Measurements from ENCODE around the gene NLRX1. TPM values are rescaled to one million over a fixed set of nuclear protein-coding genes. Genes with fewer than 3 reads are reported as not detected.

Gene NLRX1
- total RNA-seq, 3 donors from 2014 or later (not counting 1 experiment from before 2014, with no cell fraction given) = 12.4 to 16.4 (median 13.8) TPM

DNA sequence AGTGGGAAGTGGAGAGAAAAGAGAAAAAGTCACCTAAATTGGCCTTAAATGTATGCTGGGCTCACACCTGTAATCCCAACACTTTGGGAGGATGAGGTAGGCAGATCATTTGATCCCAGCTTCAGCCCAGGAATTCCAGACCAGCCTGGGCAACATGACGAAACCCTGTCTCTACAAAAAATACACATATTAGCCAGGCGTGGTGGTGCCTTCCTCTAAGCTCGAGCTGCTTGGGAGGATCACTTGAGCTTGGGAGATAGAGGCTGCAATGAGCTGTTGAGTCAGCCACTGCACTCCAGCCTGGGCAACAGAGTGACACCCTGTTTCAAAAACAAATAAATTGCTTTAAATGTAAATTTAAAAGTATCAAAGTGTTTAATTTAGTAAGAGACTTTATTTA, 41.5 kb downstream of the NLRX1 start:
- DNase-seq (no peak), ATAC-seq (no peak)
- Histone ChIP-seq H3K4me1 (ENCODE audit: control insufficient read depth, insufficient read depth, low read length) (peaks cover 12% of the 10 kb centered on the region), H3K27me3 (ENCODE audit: control insufficient read depth, insufficient read depth, low read length) (no peaks in the 10 kb centered on the region), H3K4me3 (ENCODE audit: low read length) (no peak overlapping the region), H3K9me3 (ENCODE audit: control insufficient read depth, insufficient read depth, low read length) (no peaks in the 10 kb centered on the region), H3K36me3 (ENCODE audit: control insufficient read depth, insufficient read depth, low read length) (no peaks in the 10 kb centered on the region), H3K27ac (ENCODE audit: low read length) (no peak overlapping the region)
- Mint-ChIP-seq H3K36me3 (no peaks in the 10 kb centered on the region), H3K27me3 (ENCODE audit: low read depth in 2 of 2) (no peaks in the 10 kb centered on the region), H3K4me3 (no peak overlapping the region), H3K9me3 (no peaks in the 10 kb centered on the region), H3K27ac (no peak overlapping the region), H3K4me1 (peaks cover 18 to 26% of the 10 kb centered on the region in 2 donors)
- TF ChIP-seq, protein P1, sequence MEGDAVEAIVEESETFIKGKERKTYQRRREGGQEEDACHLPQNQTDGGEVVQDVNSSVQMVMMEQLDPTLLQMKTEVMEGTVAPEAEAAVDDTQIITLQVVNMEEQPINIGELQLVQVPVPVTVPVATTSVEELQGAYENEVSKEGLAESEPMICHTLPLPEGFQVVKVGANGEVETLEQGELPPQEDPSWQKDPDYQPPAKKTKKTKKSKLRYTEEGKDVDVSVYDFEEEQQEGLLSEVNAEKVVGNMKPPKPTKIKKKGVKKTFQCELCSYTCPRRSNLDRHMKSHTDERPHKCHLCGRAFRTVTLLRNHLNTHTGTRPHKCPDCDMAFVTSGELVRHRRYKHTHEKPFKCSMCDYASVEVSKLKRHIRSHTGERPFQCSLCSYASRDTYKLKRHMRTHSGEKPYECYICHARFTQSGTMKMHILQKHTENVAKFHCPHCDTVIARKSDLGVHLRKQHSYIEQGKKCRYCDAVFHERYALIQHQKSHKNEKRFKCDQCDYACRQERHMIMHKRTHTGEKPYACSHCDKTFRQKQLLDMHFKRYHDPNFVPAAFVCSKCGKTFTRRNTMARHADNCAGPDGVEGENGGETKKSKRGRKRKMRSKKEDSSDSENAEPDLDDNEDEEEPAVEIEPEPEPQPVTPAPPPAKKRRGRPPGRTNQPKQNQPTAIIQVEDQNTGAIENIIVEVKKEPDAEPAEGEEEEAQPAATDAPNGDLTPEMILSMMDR (IDR thresholded peaks at IDR 0.05) = no peak
- 87% methylated on average over 3 of the region's 3 CpGs for WGBS (ENCODE audit: insufficient coverage)
- intact Hi-C loops (cut with micrococcal nuclease) = no loop called here

DNA sequence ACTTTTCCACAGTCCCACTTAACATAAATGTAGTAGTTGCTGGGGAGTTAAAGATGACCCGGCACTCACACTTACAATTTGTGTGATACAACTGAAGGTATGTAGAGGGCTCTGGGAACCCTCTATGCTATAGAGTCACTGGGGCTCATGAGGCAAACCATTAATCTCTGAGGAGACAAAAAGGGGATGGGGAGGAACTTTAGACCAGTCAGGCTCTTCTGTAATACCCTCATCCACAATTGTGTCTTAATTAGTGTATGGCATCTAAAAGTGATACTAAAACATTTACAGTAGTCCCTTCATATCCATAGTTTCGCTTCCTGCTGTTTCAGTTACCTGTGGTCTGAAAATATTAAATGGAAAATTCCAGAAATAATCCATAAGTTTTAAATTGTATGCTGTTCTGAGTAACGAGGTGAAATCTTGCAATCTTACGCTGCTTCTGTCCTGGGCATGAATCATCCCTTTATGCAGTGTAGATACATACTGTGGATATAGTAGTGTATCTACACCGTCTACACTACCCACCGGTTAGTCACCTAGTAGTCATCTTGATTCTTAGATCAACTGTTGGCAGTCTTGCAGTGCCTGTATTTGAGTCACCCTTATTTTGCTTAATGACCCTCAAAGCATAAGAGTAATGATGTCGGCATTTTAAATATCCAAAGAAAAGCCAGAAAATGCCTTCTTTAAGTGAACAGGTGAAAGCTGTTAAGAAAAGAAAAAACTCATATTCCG, 49.8 kb downstream of the NLRX1 start:
- H3K36me3 ChIP-seq (ENCODE audit: control insufficient read depth, insufficient read depth, low read length) = no peaks in the 10 kb centered on the region
- no peak for DNase-seq
- no peaks in the 10 kb centered on the region for H3K27me3 ChIP-seq (ENCODE audit: control insufficient read depth, insufficient read depth, low read length)
- Mint-ChIP-seq H3K36me3 (no peaks in the 10 kb centered on the region), H3K27me3 (ENCODE audit: low read depth in 2 of 2) (no peaks in the 10 kb centered on the region), H3K4me3 (no peak overlapping the region), H3K4me1 (peaks cover 19 to 20% of the 10 kb centered on the region in 2 donors), H3K27ac (peak overlapping the region in 1 of 2 donors; percentile 17), H3K9me3 (no peaks in the 10 kb centered on the region)
- H3K4me1 ChIP-seq (ENCODE audit: control insufficient read depth, insufficient read depth, low read length) = peaks cover 4% of the 10 kb centered on the region
- TF ChIP-seq, protein P1 (IDR thresholded peaks at IDR 0.05) = no peak
- intact Hi-C loops (cut with micrococcal nuclease) = no loop called here
- no peak overlapping the region for H3K27ac ChIP-seq (ENCODE audit: low read length)
- 78% methylated on average over 6 of the region's 8 CpGs for WGBS (ENCODE audit: insufficient coverage)
- ATAC-seq = no peak
- H3K4me3 ChIP-seq (ENCODE audit: low read length) = no peak overlapping the region
- H3K9me3 ChIP-seq (ENCODE audit: control insufficient read depth, insufficient read depth, low read length) = no peaks in the 10 kb centered on the region

DNA sequence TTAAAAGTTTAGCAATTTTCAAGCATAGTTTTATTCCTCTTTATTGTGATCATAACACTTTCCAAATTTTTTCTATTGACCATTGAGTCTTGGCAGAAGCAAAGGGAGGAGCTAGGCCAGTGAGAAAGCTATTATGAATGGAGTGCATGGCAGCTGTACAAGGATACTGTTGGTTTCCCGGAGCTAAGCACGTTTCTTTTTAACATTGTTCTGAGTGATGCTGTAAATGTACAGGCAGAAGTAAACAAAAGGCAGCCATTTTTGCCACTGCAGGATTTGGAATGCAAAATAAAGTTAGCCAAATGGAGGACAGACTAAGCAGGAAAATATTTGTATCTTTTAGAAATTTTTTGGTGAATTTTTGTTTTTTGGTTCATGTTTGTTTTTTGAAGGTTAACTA, 53.8 kb downstream of the NLRX1 start:
- peaks cover 31 to 32% of the 10 kb centered on the region in 2 donors for H3K4me1 Mint-ChIP-seq
- Histone ChIP-seq H3K27ac (ENCODE audit: low read length) (no peak overlapping the region), H3K4me3 (ENCODE audit: low read length) (no peak overlapping the region), H3K4me1 (ENCODE audit: control insufficient read depth, insufficient read depth, low read length) (peaks cover 4% of the 10 kb centered on the region), H3K27me3 (ENCODE audit: control insufficient read depth, insufficient read depth, low read length) (no peaks in the 10 kb centered on the region), H3K9me3 (ENCODE audit: control insufficient read depth, insufficient read depth, low read length) (no peaks in the 10 kb centered on the region), H3K36me3 (ENCODE audit: control insufficient read depth, insufficient read depth, low read length) (no peaks in the 10 kb centered on the region)
- WGBS (ENCODE audit: insufficient coverage) = 64% methylated on average over 2 of the region's 2 CpGs
- no peaks in the 10 kb centered on the region for H3K27me3 Mint-ChIP-seq (ENCODE audit: low read depth in 2 of 2)
- intact Hi-C loops (cut with micrococcal nuclease) = no loop called here
- H3K4me3 Mint-ChIP-seq = no peak overlapping the region
- peak overlapping the region; percentile 10 to 45 for H3K27ac Mint-ChIP-seq
- no peak for ATAC-seq
- no peak for DNase-seq
- TF ChIP-seq, protein P1 (IDR thresholded peaks at IDR 0.05) = no peak
- no peaks in the 10 kb centered on the region for H3K36me3 Mint-ChIP-seq
- no peaks in the 10 kb centered on the region for H3K9me3 Mint-ChIP-seq

DNA sequence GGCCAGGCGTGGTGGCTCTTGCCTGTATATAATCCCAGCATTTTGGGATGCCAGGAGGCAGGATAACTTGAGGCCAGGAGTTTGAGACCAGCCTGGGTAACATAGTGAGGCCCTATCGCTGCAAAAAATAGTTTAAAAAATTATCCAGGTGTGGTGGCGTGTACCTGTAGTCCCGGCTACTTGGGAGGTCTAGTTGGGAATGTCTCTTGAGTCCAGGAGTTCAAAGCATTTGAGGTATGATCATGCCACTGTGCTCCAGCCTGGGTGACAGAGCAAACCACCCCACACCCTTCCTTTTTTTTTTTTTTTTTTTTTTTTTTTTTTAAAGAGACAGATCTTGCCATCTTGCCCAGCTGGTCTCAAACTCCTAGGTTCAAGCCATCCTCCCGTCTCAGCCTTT, 54.4 kb downstream of the NLRX1 start:
- no peak overlapping the region for H3K4me3 ChIP-seq (ENCODE audit: low read length)
- H3K27ac ChIP-seq (ENCODE audit: low read length) = no peak overlapping the region
- DNase-seq (no peak), ATAC-seq (no peak)
- 100% methylated on average over 5 of the region's 5 CpGs for WGBS (ENCODE audit: insufficient coverage)
- no peaks in the 10 kb centered on the region for H3K36me3 Mint-ChIP-seq
- no peaks in the 10 kb centered on the region for H3K9me3 Mint-ChIP-seq
- H3K4me3 Mint-ChIP-seq = no peak overlapping the region
- peaks cover 4% of the 10 kb centered on the region for H3K4me1 ChIP-seq (ENCODE audit: control insufficient read depth, insufficient read depth, low read length)
- intact Hi-C loops (cut with micrococcal nuclease) = no loop called here
- H3K4me1 Mint-ChIP-seq = peaks cover 30 to 33% of the 10 kb centered on the region in 2 donors
- peak overlapping the region in 1 of 2 donors; percentile 45 for H3K27ac Mint-ChIP-seq
- TF ChIP-seq, protein P1 (IDR thresholded peaks at IDR 0.05) = no peak
- no peaks in the 10 kb centered on the region for H3K9me3 ChIP-seq (ENCODE audit: control insufficient read depth, insufficient read depth, low read length)
- no peaks in the 10 kb centered on the region for H3K36me3 ChIP-seq (ENCODE audit: control insufficient read depth, insufficient read depth, low read length)
- H3K27me3 Mint-ChIP-seq (ENCODE audit: low read depth in 2 of 2) = no peaks in the 10 kb centered on the region
- H3K27me3 ChIP-seq (ENCODE audit: control insufficient read depth, insufficient read depth, low read length) = no peaks in the 10 kb centered on the region
